Activated CD8-positive, alpha-beta T cell treated with anti-CD3 and anti-CD28 coated beads, Interleukin-2, amount 10 ng/mL, durations not matched to agents 7 days and 5 days (primary cell): ENCODE results near the gene TNFSF15. TPM values are rescaled to one million over a fixed set of nuclear protein-coding genes. Genes with fewer than 3 reads are reported as not detected.
A peak's percentile ranks its signal among the peaks of the same experiment; 100 is the strongest.

ENCODE experiments used
- ATAC-seq: fragments of 150-1000 bp; cut with Tn5 transposase; one replicate; pipeline ENCODE4 v1.10.0; 2021; ENCODE audit warnings: moderate library complexity
- CTCF ChIA-PET: fragments of 350-600 bp; sonication (Branson Sonifier 250); formaldehyde crosslinking; loops from one replicate; lab custom pipeline; 2021; ENCODE audit warnings: antibody characterized with exemption; lab: Charles Lee
- POLR2A ChIA-PET: fragments of 350-600 bp; sonication (Branson Sonifier 250); formaldehyde crosslinking; loops from one replicate; lab custom pipeline; 2021; ENCODE audit warnings: antibody characterized with exemption; lab: Charles Lee
- DNase-seq: peaks from one replicate; pipeline ENCODE4 v3.0.0-alpha.2; 2020
- H3K27ac Mint-ChIP-seq: one replicate; pipeline ENCODE4 v1.8.0; 2021; ENCODE audit warnings: mild to moderate bottlenecking, mixed read lengths
- H3K27me3 Mint-ChIP-seq: one replicate; pipeline ENCODE4 v1.8.0; 2021; ENCODE audit warnings: low read depth, mixed read lengths
- H3K36me3 Mint-ChIP-seq: one replicate; pipeline ENCODE4 v1.8.0; 2021; ENCODE audit warnings: low read depth, mixed read lengths
- H3K4me1 Mint-ChIP-seq: one replicate; pipeline ENCODE4 v1.8.0; 2021; ENCODE audit warnings: low read depth, mixed read lengths
- H3K4me3 Mint-ChIP-seq: one replicate; pipeline ENCODE4 v1.8.0; 2021; ENCODE audit warnings: mild to moderate bottlenecking, mixed read lengths
- H3K9me3 Mint-ChIP-seq: one replicate; pipeline ENCODE4 v1.8.0; 2022; ENCODE audit warnings: mixed read lengths; ENCODE audit not compliant: insufficient read depth
- total RNA-seq, 2 experiments: library from RNA; stranded (reverse); gene quantifications; one replicate each; pipeline ENCODE4 v1.2.3, GENCODE V29; 2021

The TNFSF15 gene
- total RNA-seq, 2 experiments from 2014 or later, result 1.1 TPM

- H3K4me1 Mint-ChIP-seq, result no peaks in the 10 kb centered on the region
- peaks cover 12% of the 10 kb centered on the region for H3K36me3 Mint-ChIP-seq
- POLR2A ChIA-PET, result no interaction called here
- CTCF ChIA-PET, result interaction anchor here (1.3 kb wide), 1 partner anchor 62 kb away, joined by 3 read pairs; no protein-coding TSS in a partner anchor
- H3K27me3 Mint-ChIP-seq, result no peaks in the 10 kb centered on the region
- no peak for ATAC-seq
- H3K4me3 Mint-ChIP-seq, result no peak overlapping the region
- no peak for DNase-seq
- peaks cover 8% of the 10 kb centered on the region for H3K9me3 Mint-ChIP-seq
- H3K27ac Mint-ChIP-seq, result no peak overlapping the region
Measured at GRCh38 chr9:114844766-114845165, 38.9 kb upstream of the TNFSF15 start.

DNA sequence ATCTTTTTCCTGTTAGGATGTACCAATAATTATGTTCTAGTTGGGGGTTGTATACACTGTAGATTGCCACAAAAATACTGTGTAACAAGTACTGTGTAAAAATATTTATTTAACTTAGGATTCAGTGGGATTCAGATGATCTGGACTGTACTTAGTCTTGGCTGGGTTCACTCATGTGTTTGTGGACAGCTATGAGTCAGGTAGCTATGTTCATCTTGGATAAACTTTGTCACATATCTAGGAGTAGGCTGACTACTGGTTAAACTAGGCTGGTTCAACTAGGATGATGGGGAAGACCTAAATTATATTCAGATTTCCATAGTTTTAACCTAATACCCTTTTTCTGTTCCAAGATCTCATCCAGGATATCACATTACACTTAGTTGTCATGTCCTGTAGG is 32.1 kb upstream of the TNFSF15 start:
- ATAC-seq, result no peak
- Mint-ChIP-seq H3K4me3 (no peak overlapping the region), H3K9me3 (peaks cover 8% of the 10 kb centered on the region), H3K27ac (no peak overlapping the region), H3K27me3 (no peaks in the 10 kb centered on the region), H3K36me3 (peaks cover 17% of the 10 kb centered on the region), H3K4me1 (peaks cover 18% of the 10 kb centered on the region)
- ChIA-PET CTCF (interaction anchor here (1.3 kb wide), 1 partner anchor 157 kb away, joined by 4 read pairs; no protein-coding TSS in a partner anchor), POLR2A (no interaction called here)
- no peak for DNase-seq

GRCh38 chr9:114836769-114837168 is 30.9 kb upstream of the TNFSF15 start:
- no peak for ATAC-seq
- H3K27ac Mint-ChIP-seq, result no peak overlapping the region
- peaks cover 18% of the 10 kb centered on the region for H3K4me1 Mint-ChIP-seq
- H3K9me3 Mint-ChIP-seq, result peaks cover 8% of the 10 kb centered on the region
- H3K36me3 Mint-ChIP-seq, result peaks cover 13% of the 10 kb centered on the region
- peak; percentile 33 for DNase-seq
- CTCF ChIA-PET, result no interaction called here
- no peak overlapping the region for H3K4me3 Mint-ChIP-seq
- POLR2A ChIA-PET, result interaction anchor here (0.6 kb wide), 1 partner anchor 11 kb away, joined by 3 read pairs; no protein-coding TSS in a partner anchor
- H3K27me3 Mint-ChIP-seq, result no peaks in the 10 kb centered on the region

DNA sequence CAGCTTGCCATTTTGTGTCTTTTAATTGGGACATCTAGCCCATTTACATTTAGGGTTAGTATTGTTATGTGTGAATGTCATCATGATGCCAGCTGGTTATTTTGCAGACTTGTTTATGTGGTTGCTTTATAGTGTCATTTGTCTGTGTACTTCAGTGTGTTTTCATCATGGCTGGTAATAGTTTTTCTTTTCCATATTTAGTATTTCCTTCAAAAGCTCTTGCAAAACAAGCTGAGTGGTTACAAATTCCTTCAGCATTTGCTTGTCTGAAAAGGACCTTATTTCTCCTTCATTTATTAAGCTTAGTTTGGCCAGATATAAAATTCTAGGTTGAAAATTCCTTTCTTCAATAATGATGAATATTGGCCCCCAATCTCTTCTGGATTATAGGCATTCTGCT is 28.5 kb upstream of the TNFSF15 start:
- peaks cover 5% of the 10 kb centered on the region for H3K36me3 Mint-ChIP-seq
- ATAC-seq, result no peak
- ChIA-PET CTCF (interaction anchor here (0.8 to 1.5 kb wide), 2 partner anchors 72 to 154 kb away, joined by 3 to 4 read pairs; no protein-coding TSS in a partner anchor), POLR2A (no interaction called here)
- no peaks in the 10 kb centered on the region for H3K9me3 Mint-ChIP-seq
- H3K27me3 Mint-ChIP-seq, result no peaks in the 10 kb centered on the region
- H3K27ac Mint-ChIP-seq, result no peak overlapping the region
- peaks cover 18% of the 10 kb centered on the region for H3K4me1 Mint-ChIP-seq
- no peak for DNase-seq
- no peak overlapping the region for H3K4me3 Mint-ChIP-seq

GRCh38 chr9:114830546-114830945 is 24.7 kb upstream of the TNFSF15 start:
- ATAC-seq, result no peak
- Mint-ChIP-seq H3K27ac (no peak overlapping the region), H3K9me3 (no peaks in the 10 kb centered on the region), H3K4me1 (peaks cover 13% of the 10 kb centered on the region), H3K36me3 (peaks cover 4% of the 10 kb centered on the region), H3K4me3 (no peak overlapping the region), H3K27me3 (no peaks in the 10 kb centered on the region)
- ChIA-PET CTCF (interaction anchor here (1.1 kb wide), 1 partner anchor 150 kb away, joined by 3 read pairs; no protein-coding TSS in a partner anchor), POLR2A (no interaction called here)
- no peak for DNase-seq

DNA sequence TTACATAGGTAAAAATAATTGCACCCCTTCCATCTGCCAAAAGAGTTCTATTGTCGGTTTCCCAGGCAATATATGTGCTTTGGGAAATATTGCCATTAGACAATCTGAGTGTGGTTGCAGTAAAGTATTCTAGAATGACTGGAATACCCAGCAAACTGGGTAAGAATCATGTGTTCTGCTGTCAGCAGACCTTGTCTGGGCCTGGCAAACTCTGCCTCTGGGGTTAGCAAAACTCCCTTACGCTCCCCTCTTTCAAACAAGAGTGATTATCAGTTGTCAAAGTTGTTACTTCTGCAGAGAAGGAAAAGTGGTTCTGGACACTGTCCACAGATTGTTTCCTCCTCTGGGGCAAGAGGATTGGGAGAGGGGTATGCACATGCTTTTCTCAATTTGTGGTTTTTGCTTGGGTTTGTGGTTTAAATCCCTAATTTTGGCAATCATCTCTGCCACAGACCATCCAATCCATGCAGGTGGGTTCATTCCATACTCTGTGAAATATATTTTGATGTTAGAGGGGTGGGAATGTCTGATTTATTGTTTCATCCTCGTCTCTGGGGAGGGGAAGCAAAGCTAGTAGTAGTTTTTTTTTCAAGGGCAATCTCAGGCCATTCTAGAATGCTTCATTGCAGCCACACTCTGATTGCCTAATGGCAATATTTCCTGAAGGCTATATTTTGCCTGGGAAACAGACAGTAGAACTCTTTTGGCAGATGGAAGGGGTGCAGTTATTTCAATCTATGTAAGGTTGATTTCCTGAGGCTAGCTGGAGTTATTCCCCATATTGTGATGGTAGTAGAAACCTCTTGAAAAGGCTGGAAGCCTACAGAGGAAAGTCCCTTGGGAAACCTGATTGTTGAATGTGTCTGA is 24.0 kb upstream of the TNFSF15 start:
- no peak for DNase-seq
- H3K4me3 Mint-ChIP-seq, result no peak overlapping the region
- ChIA-PET POLR2A (no interaction called here), CTCF (interaction anchor here (1.1 kb wide), 1 partner anchor 149 kb away, joined by 3 read pairs; no protein-coding TSS in a partner anchor)
- H3K27ac Mint-ChIP-seq, result no peak overlapping the region
- no peaks in the 10 kb centered on the region for H3K9me3 Mint-ChIP-seq
- no peaks in the 10 kb centered on the region for H3K27me3 Mint-ChIP-seq
- ATAC-seq, result no peak
- peaks cover 2% of the 10 kb centered on the region for H3K36me3 Mint-ChIP-seq
- H3K4me1 Mint-ChIP-seq, result peaks cover 5% of the 10 kb centered on the region

DNA sequence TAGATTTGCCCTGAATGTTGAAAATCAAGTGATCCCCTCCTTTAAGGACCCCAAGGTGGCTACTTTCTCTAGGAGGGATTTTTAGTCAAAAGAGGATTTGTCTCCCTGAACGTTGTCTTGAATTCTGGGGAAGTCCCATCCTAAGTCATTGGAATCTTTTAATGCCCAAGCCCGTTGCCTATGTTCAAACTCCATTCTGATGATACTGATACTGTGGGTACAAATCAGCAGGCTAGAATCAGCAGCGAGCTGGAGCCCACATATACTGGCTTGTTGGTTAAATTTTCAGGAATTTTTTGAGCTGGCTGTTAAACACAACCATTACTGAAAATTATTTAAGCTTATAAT is 22.4 kb upstream of the TNFSF15 start:
- ChIA-PET CTCF (interaction anchor here (0.6 to 0.9 kb wide), 2 partner anchors 13 to 148 kb away, joined by 3 read pairs; no protein-coding TSS in a partner anchor), POLR2A (no interaction called here)
- ATAC-seq (no peak), DNase-seq (no peak)
- H3K9me3 Mint-ChIP-seq, result no peaks in the 10 kb centered on the region
- no peaks in the 10 kb centered on the region for H3K27me3 Mint-ChIP-seq
- H3K36me3 Mint-ChIP-seq, result peaks cover 2% of the 10 kb centered on the region
- no peak overlapping the region for H3K4me3 Mint-ChIP-seq
- H3K27ac Mint-ChIP-seq, result no peak overlapping the region
- peaks cover 7% of the 10 kb centered on the region for H3K4me1 Mint-ChIP-seq

DNA sequence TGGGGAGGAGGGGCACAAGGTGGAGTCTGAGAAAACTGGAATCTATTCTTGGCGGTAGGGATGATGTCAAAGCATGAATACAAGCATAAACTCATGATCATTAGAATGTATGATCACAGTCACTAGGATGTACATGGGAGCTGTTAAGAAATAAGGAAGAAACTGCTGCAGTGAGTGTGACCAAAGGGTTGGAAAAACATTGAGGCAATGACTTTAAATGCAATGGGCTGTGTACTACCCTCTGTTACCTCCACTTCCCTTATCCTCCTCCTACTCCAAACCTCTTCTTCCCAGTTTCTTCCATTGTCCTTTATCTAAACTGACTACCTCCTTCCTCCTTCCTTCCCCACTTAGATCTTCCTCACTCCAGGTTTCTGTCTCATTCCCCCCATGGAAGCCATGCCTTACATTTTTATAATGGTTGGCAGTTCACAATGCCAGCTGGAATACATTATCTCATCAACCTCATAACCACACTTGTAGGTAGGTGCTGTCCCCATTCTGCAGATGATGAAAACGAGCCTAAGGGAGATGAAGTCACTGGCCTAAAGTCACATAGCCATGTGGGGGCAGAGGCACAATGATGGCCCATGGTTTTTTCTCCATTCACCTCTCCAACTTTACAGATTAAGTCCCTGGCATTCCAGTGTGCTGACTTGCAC is 21.9 kb upstream of the TNFSF15 start:
- Mint-ChIP-seq H3K9me3 (no peaks in the 10 kb centered on the region), H3K4me3 (no peak overlapping the region), H3K36me3 (peaks cover 4% of the 10 kb centered on the region), H3K27me3 (no peaks in the 10 kb centered on the region), H3K27ac (no peak overlapping the region), H3K4me1 (peaks cover 11% of the 10 kb centered on the region)
- no peak for DNase-seq
- no peak for ATAC-seq
- ChIA-PET CTCF (interaction anchor here (0.9 kb wide), 1 partner anchor 148 kb away, joined by 3 read pairs; no protein-coding TSS in a partner anchor), POLR2A (no interaction called here)

DNA sequence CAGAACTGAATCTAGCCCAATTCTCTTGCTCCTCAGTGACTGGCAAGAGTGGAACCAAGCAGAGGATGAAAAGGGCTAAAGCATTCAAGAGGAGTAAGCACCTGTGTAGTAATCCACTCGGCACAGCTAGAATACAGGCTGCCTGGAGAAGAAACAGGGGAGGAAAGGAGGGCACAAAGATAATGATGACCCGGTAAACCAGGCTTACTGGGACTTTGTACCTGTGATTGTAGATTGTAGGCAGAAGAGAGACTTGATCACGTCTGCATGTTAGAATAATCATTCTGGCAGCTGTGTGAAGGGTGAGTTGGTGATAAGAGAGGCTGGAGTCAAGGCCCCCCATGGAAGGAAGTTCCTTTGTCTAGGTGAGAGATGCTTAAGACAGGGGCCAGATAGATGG is 20.6 kb upstream of the TNFSF15 start:
- no peaks in the 10 kb centered on the region for H3K27me3 Mint-ChIP-seq
- H3K36me3 Mint-ChIP-seq, result peaks cover 9% of the 10 kb centered on the region
- DNase-seq (no peak), ATAC-seq (no peak)
- H3K27ac Mint-ChIP-seq, result no peak overlapping the region
- H3K4me3 Mint-ChIP-seq, result no peak overlapping the region
- H3K4me1 Mint-ChIP-seq, result peaks cover 20% of the 10 kb centered on the region
- ChIA-PET CTCF (no interaction called here), POLR2A (no interaction called here)
- H3K9me3 Mint-ChIP-seq, result no peaks in the 10 kb centered on the region

- no peaks in the 10 kb centered on the region for H3K27me3 Mint-ChIP-seq
- ChIA-PET POLR2A (interaction anchor here (0.6 to 1.0 kb wide), 3 partner anchors 11 to 154 kb away, joined by 3 read pairs; no protein-coding TSS in a partner anchor), CTCF (interaction anchor here (0.9 to 2.1 kb wide), 3 partner anchors 14 to 189 kb away, joined by 3 to 6 read pairs (median 4); partner anchors contain the start of gene TEX48)
- ATAC-seq (no peak), DNase-seq (no peak)
- no peak overlapping the region for H3K4me3 Mint-ChIP-seq
- H3K9me3 Mint-ChIP-seq, result no peaks in the 10 kb centered on the region
- peaks cover 9% of the 10 kb centered on the region for H3K36me3 Mint-ChIP-seq
- no peak overlapping the region for H3K27ac Mint-ChIP-seq
- peaks cover 20% of the 10 kb centered on the region for H3K4me1 Mint-ChIP-seq
Measured at GRCh38 chr9:114825126-114825795, 19.4 kb upstream of the TNFSF15 start.

DNA sequence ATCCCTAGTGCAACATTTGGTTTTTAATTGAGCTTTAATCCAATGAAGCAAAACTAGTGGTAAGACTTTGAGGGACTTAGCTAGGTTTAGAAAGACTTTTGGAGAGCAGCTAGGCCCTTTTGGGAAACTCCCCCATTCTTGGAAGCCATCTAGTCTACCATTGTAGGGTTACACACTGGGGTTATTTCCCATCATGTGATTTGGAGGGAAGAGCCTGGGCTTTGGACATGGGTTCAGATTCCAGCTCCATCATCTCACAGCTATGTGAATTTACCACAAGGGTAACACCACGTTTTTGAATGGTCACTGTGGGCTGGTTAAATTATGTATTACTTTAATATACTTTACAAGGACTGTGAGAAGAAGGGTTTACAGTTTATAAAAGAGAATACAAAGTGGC is 18.3 kb upstream of the TNFSF15 start:
- H3K36me3 Mint-ChIP-seq, result peaks cover 9% of the 10 kb centered on the region
- peaks cover 20% of the 10 kb centered on the region for H3K4me1 Mint-ChIP-seq
- no peak overlapping the region for H3K4me3 Mint-ChIP-seq
- no peak overlapping the region for H3K27ac Mint-ChIP-seq
- CTCF ChIA-PET, result interaction anchor here (0.9 to 2.7 kb wide), 4 partner anchors 13 to 190 kb away, joined by 3 to 11 read pairs (median 4); no protein-coding TSS in a partner anchor
- DNase-seq, result no peak
- H3K27me3 Mint-ChIP-seq, result no peaks in the 10 kb centered on the region
- no peaks in the 10 kb centered on the region for H3K9me3 Mint-ChIP-seq
- ATAC-seq, result no peak
- POLR2A ChIA-PET, result no interaction called here
